Fibroblast of peridontal ligament (primary cell): ENCODE measurements around the gene ADO.

Experiments
- DNase-seq: peaks from one replicate; pipeline ENCODE4 v3.0.0-alpha.2; 2010; ENCODE audit errors: extremely low read depth

The ADO gene

DNA sequence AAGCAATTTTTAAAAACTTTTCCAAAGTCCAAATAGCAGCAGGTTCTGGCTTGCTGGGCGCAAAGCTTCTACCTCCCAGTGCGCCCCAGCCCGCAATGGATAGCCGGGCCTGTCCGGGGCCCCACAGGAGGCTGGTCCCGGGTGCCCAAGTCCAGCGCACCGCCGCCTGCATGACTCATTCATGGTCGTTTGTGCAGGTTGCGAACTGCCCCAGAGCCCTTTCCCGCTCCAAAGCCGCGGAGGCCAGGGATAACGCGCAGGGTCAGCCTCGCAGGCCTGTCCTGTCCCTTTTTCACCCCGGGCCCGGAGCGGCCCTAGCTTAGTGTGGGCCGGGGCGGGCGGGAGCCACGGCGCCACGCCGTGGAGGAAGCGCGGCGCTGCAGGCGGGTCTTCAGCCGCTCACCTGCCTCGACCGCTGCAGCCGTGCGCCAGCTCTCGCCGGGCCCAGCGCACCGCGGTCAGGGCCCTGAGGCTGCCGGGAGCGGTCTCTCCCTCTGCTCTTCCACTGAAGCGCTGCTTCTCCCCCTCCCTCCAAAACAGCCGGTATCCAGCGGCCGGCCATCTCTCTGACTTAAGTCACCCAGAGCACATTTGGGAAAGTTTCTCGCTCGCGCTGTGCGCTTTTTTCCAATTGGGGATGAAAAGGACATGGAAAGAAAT is 13.4 kb downstream of the ADO start:
- peak; percentile 46 for DNase-seq

GRCh38 chr10:62818426-62819011 is 14.0 kb downstream of the ADO start:
- DNase-seq = no peak

GRCh38 chr10:62819141-62819920 is 14.8 kb downstream of the ADO start:
- no peak for DNase-seq

DNA sequence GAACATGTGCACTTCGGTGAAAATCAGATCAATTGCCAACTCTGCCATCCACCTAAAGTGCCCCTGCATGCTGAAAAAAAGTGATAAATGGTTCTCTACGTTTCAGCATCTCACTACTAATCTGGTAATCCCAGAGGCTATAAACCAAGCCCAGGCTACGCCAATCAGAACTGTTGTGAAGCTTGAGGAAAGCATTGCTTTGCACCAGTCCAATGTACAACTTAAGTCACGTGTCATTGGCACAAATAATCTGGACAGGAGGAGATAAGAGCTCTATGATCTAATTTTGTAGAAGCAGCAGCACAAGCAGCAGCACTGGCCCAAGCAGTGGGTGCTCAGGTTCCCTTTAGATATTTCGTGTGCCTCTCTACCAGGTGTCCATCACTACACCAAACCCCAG is 16.1 kb downstream of the ADO start:
- DNase-seq = no peak

- no peak for DNase-seq
These were observed 21.8 kb downstream of the ADO start for GRCh38 chr10:62826273-62826672.

GRCh38 chr10:62829622-62830021 is 25.1 kb downstream of the ADO start:
- no peak for DNase-seq

- no peak for DNase-seq
These were observed 26.2 kb downstream of the ADO start for GRCh38 chr10:62830679-62831078.

DNA sequence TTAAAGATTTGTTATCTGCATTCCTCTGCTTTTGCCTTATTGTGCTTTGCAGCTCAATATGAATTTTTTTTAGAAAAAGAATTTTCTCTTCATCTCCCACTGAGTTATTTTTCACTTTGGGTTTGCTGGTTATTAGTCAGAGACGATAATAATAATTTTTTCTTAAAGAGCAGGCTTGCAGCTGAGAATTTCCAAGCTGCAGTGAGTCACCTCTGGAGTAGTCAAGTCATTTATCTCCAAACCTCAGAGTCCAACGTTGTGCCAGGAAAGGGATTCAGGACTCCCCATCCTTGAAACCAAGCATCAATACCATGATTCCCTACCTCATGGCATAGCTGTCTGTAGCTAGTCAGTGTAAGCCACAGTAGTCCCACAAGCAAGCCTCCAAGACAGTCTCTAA is 26.8 kb downstream of the ADO start:
- peak; percentile 9 for DNase-seq

DNA sequence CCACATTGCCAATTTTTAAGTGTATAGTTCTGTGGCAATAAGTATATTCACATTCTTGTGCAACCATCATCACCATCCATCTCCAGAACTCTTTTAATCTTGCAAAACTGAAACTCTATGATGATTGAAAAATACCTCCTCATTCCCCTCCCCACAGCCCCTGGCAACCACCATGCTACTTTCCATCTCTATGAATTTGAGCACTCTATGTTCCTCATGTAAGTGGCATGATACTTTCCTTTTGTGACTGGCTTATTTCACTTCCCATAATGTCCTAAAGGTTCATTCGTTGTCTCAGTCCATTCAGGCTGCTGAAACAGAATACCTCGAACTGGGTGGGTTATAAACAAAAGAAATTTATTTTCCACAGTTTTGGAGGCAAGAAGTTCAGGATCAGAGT is 35.1 kb downstream of the ADO start:
- DNase-seq = no peak

DNA sequence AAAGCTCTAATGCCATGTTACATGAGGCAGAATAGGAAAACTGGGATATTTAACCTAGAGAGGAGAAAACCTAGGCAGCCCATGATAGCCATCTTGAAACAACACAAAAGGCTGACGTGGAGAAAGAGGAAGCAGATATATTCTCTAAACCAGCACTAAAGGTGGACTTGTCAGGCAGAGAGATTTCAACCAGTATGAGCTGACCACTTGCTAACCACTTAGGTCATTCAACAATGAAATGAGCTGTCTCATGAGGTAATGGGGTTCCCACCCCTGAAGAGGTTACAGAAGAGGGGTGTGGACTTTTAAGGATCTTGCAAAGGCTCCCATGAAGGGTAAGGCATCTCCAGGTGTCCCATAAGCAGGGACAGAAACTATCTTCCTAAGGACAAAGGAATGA is 38.5 kb downstream of the ADO start:
- no peak for DNase-seq

DNA sequence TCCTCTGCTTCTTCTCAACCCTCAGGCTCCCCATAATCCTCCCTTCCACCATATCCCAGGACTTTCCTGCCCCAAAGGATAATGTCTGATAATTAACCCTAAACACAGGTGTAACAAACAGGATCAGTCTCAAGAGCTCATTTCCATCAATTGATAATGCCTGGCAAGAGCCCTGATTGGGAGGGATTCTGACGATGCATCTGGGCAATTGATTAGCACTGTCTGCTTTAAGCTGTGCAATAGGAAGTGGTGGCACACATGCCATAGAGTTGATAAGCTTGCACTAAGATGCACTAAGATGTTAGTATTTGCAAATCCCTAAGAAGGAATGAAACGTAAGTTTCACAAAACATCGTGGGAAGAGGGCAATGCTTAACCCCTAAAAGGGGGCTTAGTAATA is 39.1 kb downstream of the ADO start:
- DNase-seq = no peak

- no peak for DNase-seq
These were observed 39.9 kb downstream of the ADO start for GRCh38 chr10:62844280-62845011.

- no peak for DNase-seq
These were observed 42.9 kb downstream of the ADO start for GRCh38 chr10:62847433-62847832.

DNA sequence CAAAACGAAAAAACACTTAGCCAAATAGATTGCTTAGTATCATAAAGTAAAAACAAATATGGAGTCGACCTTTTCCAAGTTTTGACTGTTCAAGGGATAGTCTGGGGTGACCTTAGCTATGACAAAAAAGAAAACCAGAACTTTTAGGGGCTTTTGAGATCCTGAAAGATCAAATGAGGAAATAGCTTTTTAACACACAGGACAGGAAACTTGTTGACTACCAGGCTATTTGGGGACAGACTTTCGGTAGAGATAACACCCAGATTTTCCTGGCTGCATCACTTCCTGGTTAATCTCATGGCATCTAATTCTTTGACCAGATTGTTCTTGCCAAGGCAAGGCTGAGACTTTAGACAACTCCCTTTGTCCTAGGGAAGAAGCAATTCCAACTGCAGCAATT is 46.1 kb downstream of the ADO start:
- no peak for DNase-seq

DNA sequence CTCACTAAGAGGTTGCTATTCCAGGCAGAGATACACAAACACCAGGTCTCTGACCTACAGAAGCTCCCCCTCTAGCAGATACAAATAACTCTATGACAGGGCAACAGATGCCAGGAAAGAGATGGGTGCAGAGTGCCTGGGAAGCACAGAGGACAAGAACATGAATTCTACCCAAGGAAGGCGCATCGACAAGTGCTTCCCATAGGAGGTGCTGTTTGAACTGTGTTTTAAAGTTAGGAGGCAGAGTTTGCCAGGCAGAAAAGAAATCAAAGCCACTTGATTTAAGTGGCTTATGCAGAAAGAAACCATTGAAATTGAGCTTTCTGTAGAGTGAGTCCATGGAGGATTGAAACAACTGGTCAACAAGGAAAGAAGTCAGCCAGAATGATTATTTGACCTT is 46.9 kb downstream of the ADO start:
- DNase-seq = peak; percentile 8

GRCh38 chr10:62852961-62853702 is 48.6 kb downstream of the ADO start:
- no peak for DNase-seq

GRCh38 chr10:62853710-62854109 is 49.2 kb downstream of the ADO start:
- no peak for DNase-seq

DNA sequence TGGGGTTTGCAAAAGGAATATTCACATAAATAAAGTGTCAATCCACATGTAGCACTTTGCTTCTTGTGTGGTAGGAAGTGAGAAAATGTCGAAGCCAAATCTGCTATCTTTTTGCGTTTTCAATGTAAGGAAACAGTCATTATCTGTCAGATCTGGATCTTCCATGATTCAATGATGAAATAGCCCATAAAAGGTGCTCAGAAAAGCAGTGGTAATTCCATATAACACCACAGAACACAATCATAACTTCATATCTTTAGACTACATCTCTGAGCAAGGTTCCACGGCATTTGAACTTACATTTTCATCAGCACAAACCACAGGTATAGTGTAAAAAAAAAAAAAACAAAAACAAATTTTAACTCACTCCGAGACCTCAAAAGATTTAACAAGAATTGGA is 51.5 kb downstream of the ADO start:
- no peak for DNase-seq
